OCI-LY1 (cell line): ENCODE data around the gene OR5I1.

ENCODE experiments used
- H2AFZ ChIP-seq: fragments of 200-600 bp; sonication (generic), shearing (Covaris generic); 2 replicates; pipeline ENCODE4 v1.6.0; 2014; ENCODE audit warnings: antibody characterized with exemption, mild to moderate bottlenecking, low read length
- H3F3A ChIP-seq: fragments of 200-600 bp; sonication (generic), shearing (Covaris generic); 2 replicates; pipeline ENCODE4 v1.6.0; 2014; ENCODE audit warnings: mild to moderate bottlenecking, antibody characterized with exemption, low read length, moderate library complexity; ENCODE audit not compliant: insufficient read depth
- H3K27ac ChIP-seq: fragments of 200-600 bp; sonication (generic); 2 replicates; pipeline ENCODE4 v1.5.1; 2014; ENCODE audit warnings: low read length, mixed run types, mild to moderate bottlenecking, low read depth; ENCODE audit not compliant: poor library complexity, severe bottlenecking
- H3K27me3 ChIP-seq: fragments of 200-600 bp; sonication (generic); 2 replicates; pipeline ENCODE4 v1.6.0; 2014; ENCODE audit warnings: antibody characterized with exemption, mild to moderate bottlenecking, low read length, moderate library complexity; ENCODE audit not compliant: insufficient read depth
- H3K36me3 ChIP-seq: fragments of 200-600 bp; sonication (generic); 2 replicates; pipeline ENCODE4 v1.6.1; 2014; ENCODE audit warnings: mild to moderate bottlenecking, antibody characterized with exemption, low read length, moderate library complexity, mixed read lengths; ENCODE audit not compliant: insufficient read depth
- H3K4me1 ChIP-seq: fragments of 200-600 bp; sonication (generic); 2 replicates; pipeline ENCODE4 v1.5.1; 2014; ENCODE audit warnings: mild to moderate bottlenecking, low read length, moderate library complexity; ENCODE audit not compliant: insufficient read depth, severe bottlenecking
- H3K4me2 ChIP-seq: fragments of 200-600 bp; sonication (generic), shearing (Covaris generic); 2 replicates; pipeline ENCODE4 v1.6.1; 2014; ENCODE audit warnings: low read length
- H3K4me3 ChIP-seq: fragments of 200-600 bp; sonication (generic); 2 replicates; pipeline ENCODE4 v1.5.1; 2014; ENCODE audit warnings: low read length, low read depth, mild to moderate bottlenecking, mixed read lengths; ENCODE audit not compliant: poor library complexity, severe bottlenecking
- H3K79me2 ChIP-seq: fragments of 200-600 bp; shearing (Covaris generic); 2 replicates; pipeline ENCODE4 v1.6.1; 2016; ENCODE audit warnings: mixed run types, low read length, mixed read lengths; ENCODE audit not compliant: insufficient read depth
- H3K9ac ChIP-seq: fragments of 200-600 bp; sonication (generic), shearing (Covaris generic); 2 replicates; pipeline ENCODE4 v1.6.1; 2014; ENCODE audit warnings: mild to moderate bottlenecking, low read length, mixed read lengths
- H3K9me2 ChIP-seq: fragments of 200-600 bp; sonication (generic), shearing (Covaris generic); 2 replicates; pipeline ENCODE4 v1.6.1; 2014; ENCODE audit warnings: low read depth, mild to moderate bottlenecking, low read length, mixed read lengths
- H3K9me3 ChIP-seq: fragments of 200-600 bp; shearing (Covaris generic); 2 replicates; pipeline ENCODE4 v1.6.1; 2014; ENCODE audit warnings: low read length, mixed read lengths
- H4K20me1 ChIP-seq: fragments of 200-600 bp; sonication (generic), shearing (Covaris generic); 2 replicates; pipeline ENCODE4 v1.6.0; 2016; ENCODE audit warnings: mild to moderate bottlenecking, low read length; ENCODE audit not compliant: insufficient read depth
- CTCF ChIP-seq: fragments of 200-600 bp; sonication (generic), shearing (Covaris generic); IDR thresholded peaks from 2 replicates; pipeline ENCODE4 v1.5.1; 2017; ENCODE audit warnings: mild to moderate bottlenecking, antibody characterized with exemption, low read length, moderate library complexity, mixed read lengths
- EZH2 ChIP-seq: fragments of 200-600 bp; sonication (generic), shearing (Covaris generic); IDR thresholded peaks from 2 replicates; pipeline ENCODE4 v1.8.0; 2017; ENCODE audit warnings: borderline replicate concordance, mixed run types, mild to moderate bottlenecking, antibody characterized with exemption, low read length, moderate library complexity, mixed read lengths

Gene OR5I1

GRCh38 chr11:55967914-55968313, 31.7 kb upstream of the OR5I1 start:
- no peak overlapping the region for H3K4me3 ChIP-seq
- no peak overlapping the region for H3K4me2 ChIP-seq
- no peaks in the 10 kb centered on the region for H4K20me1 ChIP-seq
- no peaks in the 10 kb centered on the region for H3K9me2 ChIP-seq
- H3K9me3 ChIP-seq: no peaks in the 10 kb centered on the region
- no peaks in the 10 kb centered on the region for H3K4me1 ChIP-seq
- no peak overlapping the region for H3K27ac ChIP-seq
- no peak overlapping the region for H3K9ac ChIP-seq
- TF ChIP-seq CTCF: no peak
- no peak for TF ChIP-seq EZH2
- no peaks in the 10 kb centered on the region for H3K36me3 ChIP-seq
- no peak overlapping the region for H2AFZ ChIP-seq
- no peaks in the 10 kb centered on the region for H3K27me3 ChIP-seq
- no peaks in the 10 kb centered on the region for H3F3A ChIP-seq
- H3K79me2 ChIP-seq: 0 out of 2 replicates have a peak, but pooled peaks cover 3% of the 10 kb centered on the region

GRCh38 chr11:55966391-55966790, 30.2 kb upstream of the OR5I1 start:
- Histone ChIP-seq H4K20me1 (no peaks in the 10 kb centered on the region), H3K36me3 (no peaks in the 10 kb centered on the region), H3K27me3 (no peaks in the 10 kb centered on the region), H3K4me1 (no peaks in the 10 kb centered on the region), H3K9me3 (no peaks in the 10 kb centered on the region), H3K4me3 (no peak overlapping the region), H3K79me2 (0 out of 2 replicates have a peak, but pooled peaks cover 3% of the 10 kb centered on the region), H3K9ac (no peak overlapping the region), H3K9me2 (no peaks in the 10 kb centered on the region), H3F3A (no peaks in the 10 kb centered on the region), H3K27ac (no peak overlapping the region), H3K4me2 (no peak overlapping the region), H2AFZ (no peak overlapping the region)
- TF ChIP-seq CTCF (no peak), EZH2 (no peak)

- H3K4me1 ChIP-seq: no peaks in the 10 kb centered on the region
- H2AFZ ChIP-seq: no peak overlapping the region
- TF ChIP-seq CTCF (no peak), EZH2 (no peak)
- H3K9me3 ChIP-seq: no peaks in the 10 kb centered on the region
- no peaks in the 10 kb centered on the region for H3K36me3 ChIP-seq
- H3K9ac ChIP-seq: no peak overlapping the region
- H3K27me3 ChIP-seq: no peaks in the 10 kb centered on the region
- no peak overlapping the region for H3K4me2 ChIP-seq
- H3K4me3 ChIP-seq: no peak overlapping the region
- H3F3A ChIP-seq: no peaks in the 10 kb centered on the region
- H3K79me2 ChIP-seq: no peaks in the 10 kb centered on the region
- H3K27ac ChIP-seq: no peak overlapping the region
- H4K20me1 ChIP-seq: no peaks in the 10 kb centered on the region
- no peaks in the 10 kb centered on the region for H3K9me2 ChIP-seq
Measured at GRCh38 chr11:55956521-55956920, 20.3 kb upstream of the OR5I1 start.
